Measurements from ENCODE around the gene FSD2. TPM values are rescaled to one million over a fixed set of nuclear protein-coding genes. Genes with fewer than 3 reads are reported as not detected.
A peak's percentile ranks its signal among the peaks of the same experiment; 100 is the strongest.
"Not testable (repeated sequence)": the region's sequence is repeated elsewhere in the genome, so short reads cannot be mapped to it uniquely, and the experiment has no call there.

Gene FSD2
- total RNA-seq, 1 experiment from 2014 or later = not detected

DNA sequence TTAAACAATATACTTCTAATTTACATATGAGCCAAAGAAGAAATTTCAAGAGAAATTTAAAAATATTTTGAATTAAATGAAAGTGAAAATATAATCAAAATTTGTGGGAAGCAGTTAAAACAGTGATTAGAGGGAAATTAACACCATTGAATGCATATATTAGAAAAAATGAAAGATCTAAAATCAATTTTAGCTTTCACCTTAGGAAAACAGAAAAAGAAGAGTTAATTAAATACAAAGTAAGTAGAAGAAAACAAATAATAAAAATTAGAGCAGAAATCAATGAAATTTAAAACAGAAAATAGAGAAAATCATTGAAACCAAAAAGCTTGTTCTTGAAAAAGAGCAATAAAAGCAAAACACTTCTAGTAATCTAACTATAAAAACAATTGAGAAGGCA is 57.6 kb downstream of the FSD2 start:
- DNase-seq (ENCODE audit: extremely low read depth, low read depth) = no peak

- DNase-seq (ENCODE audit: extremely low read depth, low read depth) = no peak
These were observed 62.1 kb downstream of the FSD2 start for GRCh38 chr15:82743810-82744209.

- DNase-seq (ENCODE audit: extremely low read depth, low read depth) = no peak
These were observed 63.7 kb downstream of the FSD2 start for GRCh38 chr15:82742134-82742533.

- DNase-seq (ENCODE audit: extremely low read depth, low read depth) = no peak
These were observed 66.8 kb downstream of the FSD2 start for GRCh38 chr15:82739086-82739485.

DNA sequence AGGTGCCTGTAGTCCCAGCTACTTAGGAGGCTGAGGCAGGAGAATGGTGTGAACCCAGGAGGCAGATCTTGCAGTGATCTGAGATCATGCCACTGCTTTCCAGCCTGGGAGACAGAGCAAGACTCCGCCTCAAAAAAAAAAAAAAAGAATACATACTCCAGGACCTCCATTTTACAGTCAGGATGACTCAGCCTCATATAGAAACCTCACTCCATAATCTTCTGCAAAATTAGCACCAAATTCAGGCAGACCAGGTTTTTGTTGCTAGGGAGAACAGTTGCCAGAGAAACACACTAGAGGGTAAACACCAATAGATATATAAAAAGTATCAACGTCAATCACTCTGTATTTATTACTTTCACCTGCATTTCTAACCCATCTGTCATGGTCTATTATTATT is 67.9 kb downstream of the FSD2 start:
- DNase-seq (ENCODE audit: extremely low read depth, low read depth) = no peak

- no peak for DNase-seq (ENCODE audit: extremely low read depth, low read depth)
These were observed 74.3 kb downstream of the FSD2 start for GRCh38 chr15:82731527-82731926.

GRCh38 chr15:82730022-82730530 is 75.8 kb downstream of the FSD2 start:
- DNase-seq (ENCODE audit: extremely low read depth, low read depth) = no peak

- no peak for DNase-seq (ENCODE audit: extremely low read depth, low read depth)
These were observed 79.1 kb downstream of the FSD2 start for GRCh38 chr15:82726816-82727215.

- no peak for DNase-seq (ENCODE audit: extremely low read depth, low read depth)
These were observed 90.9 kb downstream of the FSD2 start for GRCh38 chr15:82715003-82715402.

GRCh38 chr15:82714016-82714415 is 91.9 kb downstream of the FSD2 start:
- DNase-seq (ENCODE audit: extremely low read depth, low read depth) = no peak

- no peak for DNase-seq (ENCODE audit: extremely low read depth, low read depth)
These were observed 93.8 kb downstream of the FSD2 start for GRCh38 chr15:82712036-82712435.

GRCh38 chr15:82710926-82711490 is 94.9 kb downstream of the FSD2 start:
- DNase-seq (ENCODE audit: extremely low read depth, low read depth) = no peak

DNA sequence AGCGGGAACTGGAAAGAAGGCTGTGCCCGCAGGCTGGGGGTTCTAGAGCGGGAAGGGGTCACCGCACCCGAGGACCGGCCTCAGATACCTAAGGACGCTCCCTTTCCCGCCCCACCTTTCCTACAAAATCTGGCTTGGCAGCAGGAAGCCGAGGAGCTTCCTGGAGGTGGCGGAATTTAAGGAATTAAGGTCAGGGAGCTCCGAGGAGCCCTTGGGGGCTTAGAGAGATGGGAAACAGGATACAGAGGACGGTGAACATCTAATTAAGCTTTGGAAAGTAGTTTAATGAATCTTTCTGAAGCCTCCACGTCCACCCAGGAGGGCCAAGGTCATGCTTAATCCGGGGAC is 95.7 kb downstream of the FSD2 start:
- DNase-seq (ENCODE audit: extremely low read depth, low read depth) = no peak

DNA sequence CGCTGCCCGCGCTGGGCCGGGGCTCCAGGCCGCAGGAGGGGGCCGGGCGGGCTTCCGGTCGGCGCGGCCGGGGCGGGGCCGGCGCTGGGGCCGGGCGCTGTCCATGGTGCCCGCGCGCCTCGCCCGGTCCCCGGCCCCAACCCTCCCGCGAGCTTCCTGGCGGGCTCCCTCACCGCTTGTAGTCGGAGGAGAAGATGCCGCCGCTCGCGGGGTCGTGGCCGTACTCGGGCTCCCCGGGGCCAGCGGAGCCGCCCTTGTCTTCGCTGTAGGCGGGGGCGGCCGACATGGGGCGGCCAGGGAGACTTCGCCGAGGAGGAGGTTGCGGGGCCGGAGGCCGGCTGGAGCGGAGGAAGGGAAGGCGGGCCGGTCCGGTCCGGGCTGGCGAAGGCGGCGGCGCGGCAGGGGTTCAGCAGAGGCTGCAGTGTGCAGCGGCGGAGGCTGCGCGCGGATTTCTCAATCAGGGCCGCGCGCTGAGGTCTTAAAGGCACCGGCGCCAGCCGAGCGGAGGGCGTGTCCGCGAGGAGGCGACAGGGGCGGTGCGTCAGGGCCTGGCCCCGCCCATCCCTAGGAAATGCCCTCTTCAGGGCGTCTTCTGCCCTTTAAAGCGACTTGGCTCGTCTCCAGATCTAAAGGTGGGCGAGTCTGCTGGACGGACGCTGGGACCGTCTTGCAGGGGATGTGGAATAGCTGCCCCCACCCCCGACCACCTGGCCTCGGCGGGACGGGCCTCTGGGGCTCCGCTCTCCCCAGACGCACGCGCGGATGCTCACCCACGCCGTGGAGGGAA is 96.3 kb downstream of the FSD2 start, which contains the start of gene AP3B2:
TSS of gene AP3B2 (minus strand) at position 455 of the 787 bp plus-strand sequence. CDS start at position 286, 169 bp downstream.
- peak; percentile 28 for DNase-seq (ENCODE audit: extremely low read depth, low read depth)

- no peak for DNase-seq (ENCODE audit: extremely low read depth, low read depth)
These were observed 96.8 kb downstream of the FSD2 start for GRCh38 chr15:82709081-82709420.

DNA sequence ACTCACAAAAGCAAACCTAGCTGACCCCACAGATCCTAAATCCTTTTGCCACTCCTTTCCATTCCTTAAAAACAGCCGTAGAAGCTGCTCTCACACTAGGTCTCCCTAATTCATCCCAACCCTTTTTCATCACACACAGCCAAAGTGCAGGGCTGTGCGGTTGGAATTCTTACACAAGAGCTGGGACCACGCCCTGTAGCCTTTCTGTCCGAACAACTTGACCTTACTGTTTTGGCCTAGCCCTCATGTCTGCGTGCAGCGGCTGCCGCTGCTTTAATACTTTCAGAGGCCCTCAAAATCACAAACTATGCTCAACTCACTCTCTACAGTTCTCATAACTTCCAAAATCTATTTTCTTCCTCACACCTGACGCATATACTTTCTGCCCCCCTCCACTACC is 100.0 kb downstream of the FSD2 start:
- not testable (repeated sequence) for DNase-seq (ENCODE audit: extremely low read depth, low read depth)

Other genes starting within 250 kb of the FSD2 start
- gene CPEB1, start 158.7 kb downstream of the FSD2 start, total RNA-seq (2014; rRNA removed; shearing (Covaris generic)) = 1.6 and 2.2 TPM in 2 replicates
- gene AP3B2, start 96.2 kb downstream of the FSD2 start, total RNA-seq (2014; rRNA removed; shearing (Covaris generic)) = 0.89 and 1.1 TPM in 2 replicates
- gene WHAMM, start 3.6 kb upstream of the FSD2 start, total RNA-seq (2014; rRNA removed; shearing (Covaris generic)) = 4.0 and 4.4 TPM in 2 replicates
- 16.9 and 18.5 TPM in 2 replicates for gene HOMER2, start 146.7 kb upstream of the FSD2 start, total RNA-seq (2014; rRNA removed; shearing (Covaris generic))
- 22.0 and 23.3 TPM in 2 replicates for gene RAMAC, start 180.1 kb upstream of the FSD2 start, total RNA-seq (2014; rRNA removed; shearing (Covaris generic))
- gene C15orf40, start 205.6 kb upstream of the FSD2 start, total RNA-seq (2014; rRNA removed; shearing (Covaris generic)) = 17.5 and 23.3 TPM in 2 replicates